ENCODE measurements around the gene SDK1.
"Not testable (repeated sequence)": the region's sequence is repeated elsewhere in the genome, so short reads cannot be mapped to it uniquely, and the experiment has no call there.

Gene SDK1

DNA sequence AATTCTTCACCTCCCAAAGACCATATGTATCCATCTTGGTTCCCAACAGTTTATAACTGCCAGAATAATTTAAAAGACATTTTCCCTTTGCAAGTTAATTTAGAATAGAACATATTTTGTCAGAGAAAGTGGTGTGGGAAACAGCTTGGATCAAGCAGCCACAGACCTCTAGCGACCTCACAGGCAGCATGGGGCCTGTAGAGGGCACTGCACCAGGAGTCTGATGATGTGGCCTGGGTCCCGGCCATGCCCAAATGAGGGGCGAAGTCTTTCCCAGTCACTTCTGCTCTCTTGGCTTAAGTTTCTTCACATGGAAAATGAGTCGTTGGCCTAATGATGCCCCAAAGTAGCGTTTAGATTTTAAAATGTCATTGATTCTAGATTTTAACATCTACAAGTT, 243.2 kb downstream of the SDK1 start:
- no peak for DNase-seq

DNA sequence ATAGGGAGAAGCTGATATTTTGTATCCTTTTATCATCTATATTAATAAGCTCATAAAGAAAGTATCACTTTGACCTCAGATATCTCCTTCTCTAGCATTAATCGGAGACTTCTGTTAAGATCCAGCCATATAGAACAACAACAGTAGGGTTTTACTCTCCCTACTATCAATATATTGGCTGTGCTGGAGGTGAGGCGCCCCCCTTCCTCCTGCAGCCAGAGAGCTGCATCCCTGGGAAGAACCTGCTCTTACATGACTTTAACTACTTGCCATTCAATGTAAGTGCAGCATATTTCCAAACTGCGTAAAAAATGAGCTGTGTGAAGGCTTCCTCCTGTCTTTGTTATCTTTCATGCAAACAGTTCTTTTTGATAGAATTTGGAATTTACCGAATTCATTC, 247.8 kb downstream of the SDK1 start:
- DNase-seq = no peak

DNA sequence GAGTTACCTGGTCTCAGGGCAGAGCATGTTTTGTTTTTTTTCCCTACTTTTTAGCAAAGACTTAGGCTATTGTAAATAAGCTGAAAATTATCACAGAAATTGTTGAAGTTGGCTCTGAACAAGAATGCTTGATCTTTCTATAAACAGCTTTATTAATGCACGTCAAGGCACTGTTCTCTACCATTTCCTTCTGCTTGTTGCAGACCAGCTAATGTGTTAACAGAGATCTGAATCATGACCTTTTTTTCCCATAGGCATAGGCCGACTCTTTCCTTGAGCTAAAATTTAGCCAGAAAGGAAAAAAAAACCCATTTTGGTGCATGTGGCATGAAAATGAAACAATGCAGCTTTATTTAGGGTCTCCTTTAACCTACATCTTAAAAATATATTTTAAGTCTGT, 248.5 kb downstream of the SDK1 start:
- DNase-seq = no peak

DNA sequence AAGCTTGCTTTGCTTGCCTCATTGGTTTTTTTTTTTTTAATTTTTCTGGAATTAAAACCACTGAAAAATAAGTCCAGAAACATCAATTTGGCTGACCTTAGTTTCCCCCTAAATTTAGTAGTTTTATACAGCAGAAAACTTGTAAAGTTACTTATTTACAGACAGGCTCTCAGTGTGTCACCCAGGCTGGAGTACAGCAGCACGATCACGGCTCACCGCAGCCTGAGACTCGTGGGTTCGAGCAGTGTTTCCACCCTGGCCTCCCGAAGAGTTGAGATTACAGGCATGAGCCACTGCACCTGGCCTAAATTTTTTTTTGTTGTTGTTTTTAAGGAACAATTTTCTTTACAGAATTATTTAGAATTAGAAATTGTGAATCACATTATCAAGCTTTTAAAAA, 250.5 kb downstream of the SDK1 start:
- DNase-seq = no peak

DNA sequence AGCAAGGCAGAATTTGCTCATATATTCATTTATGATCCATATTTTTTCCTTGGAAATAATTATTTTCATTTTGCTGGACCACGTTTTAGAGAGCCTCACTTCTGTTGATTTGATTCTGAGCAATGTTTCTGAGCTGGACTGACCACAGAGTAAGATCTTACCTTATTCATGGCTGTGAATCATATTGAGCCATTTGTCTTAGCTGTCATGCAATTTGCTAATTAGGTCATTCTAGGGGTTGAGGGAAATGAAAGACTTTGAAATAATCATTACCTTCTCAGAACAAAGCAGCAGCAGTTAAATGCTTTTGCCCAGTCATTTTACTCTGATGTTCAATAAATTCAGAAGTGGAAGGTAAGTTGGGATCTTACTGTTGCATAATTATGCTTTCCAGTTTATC, 251.4 kb downstream of the SDK1 start:
- DNase-seq = no peak

DNA sequence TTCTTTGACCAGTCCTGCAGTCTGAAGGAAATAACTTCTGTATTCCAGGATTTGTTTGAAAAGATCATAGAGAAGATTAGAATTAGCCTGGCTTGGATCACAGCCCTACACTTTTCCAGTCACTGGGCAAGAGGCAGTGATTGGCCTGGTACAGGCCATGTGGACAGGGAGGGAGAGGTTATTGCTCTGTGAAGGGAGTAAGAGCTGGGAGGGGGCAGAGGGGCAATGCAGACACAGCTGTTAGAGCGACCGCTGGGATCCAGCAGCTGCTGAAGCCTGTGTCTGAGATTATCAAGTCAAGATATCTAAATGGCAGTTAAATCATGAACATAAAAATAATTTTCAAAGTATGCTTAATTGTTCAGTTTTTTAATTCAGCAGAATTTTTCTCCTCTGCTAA, 257.3 kb downstream of the SDK1 start:
- DNase-seq = no peak

DNA sequence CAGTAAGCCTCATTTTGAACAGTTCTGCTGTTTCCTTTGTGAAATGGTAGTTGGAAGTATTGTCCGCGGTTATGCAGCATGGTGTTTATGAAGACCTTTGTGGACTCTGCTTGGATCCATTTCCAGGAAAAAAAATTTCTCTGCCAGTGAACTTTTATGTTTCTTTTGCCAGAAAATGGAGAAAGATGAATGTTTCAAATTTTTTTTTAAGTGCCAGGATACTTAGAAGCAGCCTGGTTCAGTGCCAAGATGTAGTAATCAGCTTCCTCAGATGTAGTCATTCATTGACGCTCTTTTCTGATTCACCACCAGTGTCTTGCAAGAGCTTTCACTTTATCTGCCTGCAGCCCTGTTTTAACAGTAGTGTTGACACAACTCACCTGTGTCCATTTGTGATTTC, 258.2 kb downstream of the SDK1 start:
- DNase-seq = no peak

DNA sequence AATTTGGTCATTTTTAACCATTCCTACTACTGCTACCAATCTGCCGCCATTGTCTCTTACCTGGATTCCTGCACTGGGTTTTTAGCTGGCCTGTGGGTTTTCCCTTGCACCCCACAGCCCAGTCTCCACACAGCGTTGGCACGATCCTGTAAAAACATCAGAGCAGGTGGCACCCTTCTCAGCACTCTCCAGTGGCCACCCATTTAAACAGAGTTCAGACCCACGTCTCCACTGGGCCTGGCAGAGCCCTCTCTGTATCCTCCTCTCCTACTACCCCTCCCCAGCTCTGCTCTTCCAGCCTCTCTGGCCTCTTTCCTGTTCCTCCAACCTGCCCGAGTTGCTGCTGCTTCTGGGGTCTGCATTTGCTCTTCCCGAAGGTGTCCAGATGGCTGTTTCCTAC, 259.4 kb downstream of the SDK1 start:
- DNase-seq = no peak

DNA sequence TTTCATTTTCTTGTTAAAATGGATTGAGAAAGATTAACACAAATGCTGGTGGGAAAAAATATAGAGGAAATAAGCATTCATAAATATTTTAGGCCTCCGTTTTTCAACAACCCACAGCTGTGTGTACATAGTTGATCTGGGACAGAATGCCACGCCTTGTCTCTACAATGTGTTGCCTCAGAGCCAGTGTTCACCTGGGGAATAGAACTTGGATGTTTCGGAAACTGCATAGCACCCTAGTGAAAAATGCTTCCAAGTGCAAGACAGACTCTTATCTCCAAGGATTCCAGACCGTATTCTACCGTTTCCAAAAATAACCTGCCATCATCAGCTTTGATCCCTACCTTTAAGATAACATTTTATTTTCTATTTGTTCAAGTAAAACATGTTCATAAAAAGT, 260.9 kb downstream of the SDK1 start:
- DNase-seq = no peak

DNA sequence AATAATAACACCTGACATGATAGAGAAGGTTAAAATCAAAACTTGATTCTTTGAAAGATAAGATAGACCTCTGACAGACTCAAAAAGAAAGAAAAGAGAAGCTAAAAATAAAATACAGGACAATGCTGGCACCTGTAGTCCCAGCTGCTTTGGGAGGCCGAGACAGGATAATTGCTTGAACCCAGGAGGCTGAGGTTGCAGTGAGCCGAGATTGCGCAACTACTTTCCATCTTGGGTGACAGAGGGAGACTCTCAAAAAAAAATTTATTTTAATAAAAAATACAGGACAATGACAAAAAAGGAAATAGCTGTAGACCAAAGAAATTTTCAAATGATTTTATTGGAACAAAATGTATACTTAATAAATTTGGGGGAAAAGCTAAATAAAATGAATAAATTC, 263.2 kb downstream of the SDK1 start:
- DNase-seq = no peak

DNA sequence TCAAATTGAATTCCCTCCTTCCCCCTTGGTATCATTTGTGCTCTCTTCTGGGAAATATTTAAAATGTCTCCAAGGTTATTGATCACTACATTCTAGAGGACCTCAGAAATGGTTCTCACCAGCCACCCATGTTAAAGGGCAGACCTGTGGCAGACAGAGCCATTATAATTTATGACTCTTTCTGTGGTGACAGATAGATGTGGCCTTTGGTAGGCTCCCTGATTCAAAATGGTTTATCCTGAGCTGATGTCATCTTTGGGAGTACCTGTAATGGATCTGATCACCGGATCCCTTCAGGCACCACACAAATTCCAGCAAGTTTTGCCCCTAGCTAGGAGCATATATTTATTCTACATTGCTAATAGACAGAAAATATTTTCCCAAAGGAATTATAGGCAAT, 267.5 kb downstream of the SDK1 start:
- no peak for DNase-seq

DNA sequence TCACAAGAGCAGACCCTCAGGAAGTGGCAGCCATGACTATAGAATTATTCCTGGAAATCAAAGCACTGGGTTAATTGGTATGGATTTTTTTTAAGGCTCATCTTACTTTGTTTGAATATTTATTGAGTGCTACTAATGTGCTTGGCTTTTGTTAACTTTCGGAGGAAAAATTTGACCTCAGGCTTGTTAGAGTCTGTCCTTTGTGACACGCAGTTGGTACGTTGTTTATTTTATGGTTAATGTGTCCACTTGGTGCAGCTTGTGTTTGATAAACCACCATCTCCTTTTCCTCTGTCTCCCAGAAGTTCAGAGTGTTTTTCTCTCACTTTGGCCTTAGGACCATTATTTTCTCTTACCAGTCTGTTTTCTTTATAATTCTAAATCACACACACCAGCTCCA, 268.6 kb downstream of the SDK1 start:
- no peak for DNase-seq

DNA sequence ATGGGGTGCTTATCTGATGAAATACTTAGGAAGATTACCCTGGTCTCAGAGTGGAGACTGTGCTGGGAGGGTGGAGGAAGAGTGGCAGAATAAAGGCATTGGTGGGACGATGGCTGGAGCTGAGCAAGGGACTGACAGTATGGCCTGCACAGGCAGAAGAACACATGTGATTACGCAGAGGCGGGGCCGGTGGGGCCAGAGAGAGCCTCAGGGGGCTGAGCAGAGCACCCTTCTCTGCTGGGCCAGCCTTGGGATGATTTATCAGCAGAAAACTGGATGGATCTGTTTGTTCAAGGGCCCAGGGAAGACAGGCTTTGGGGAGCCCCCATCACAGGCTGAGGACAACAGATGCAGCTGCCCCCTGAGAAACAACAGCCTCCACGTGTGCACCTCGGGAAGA, 272.1 kb downstream of the SDK1 start:
- no peak for DNase-seq

DNA sequence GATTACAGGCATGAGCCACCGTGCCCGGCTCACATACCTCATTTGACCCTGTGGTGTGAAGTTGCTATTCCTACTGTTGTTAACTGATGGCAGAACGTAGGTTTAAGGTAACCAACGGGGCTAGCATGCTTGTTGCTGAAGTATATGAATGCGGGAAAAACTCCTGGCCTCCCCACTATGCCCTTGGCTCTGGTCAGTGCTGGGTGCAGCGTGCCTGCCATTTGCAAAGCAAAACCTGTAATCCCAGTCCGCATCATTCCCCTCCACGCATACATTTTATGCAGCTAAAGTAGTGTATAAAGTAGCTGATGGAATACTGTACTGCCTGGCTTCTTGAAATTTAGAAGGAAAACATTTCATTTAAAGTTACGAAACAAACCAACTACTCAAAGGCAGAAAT, 273.3 kb downstream of the SDK1 start:
- no peak for DNase-seq

DNA sequence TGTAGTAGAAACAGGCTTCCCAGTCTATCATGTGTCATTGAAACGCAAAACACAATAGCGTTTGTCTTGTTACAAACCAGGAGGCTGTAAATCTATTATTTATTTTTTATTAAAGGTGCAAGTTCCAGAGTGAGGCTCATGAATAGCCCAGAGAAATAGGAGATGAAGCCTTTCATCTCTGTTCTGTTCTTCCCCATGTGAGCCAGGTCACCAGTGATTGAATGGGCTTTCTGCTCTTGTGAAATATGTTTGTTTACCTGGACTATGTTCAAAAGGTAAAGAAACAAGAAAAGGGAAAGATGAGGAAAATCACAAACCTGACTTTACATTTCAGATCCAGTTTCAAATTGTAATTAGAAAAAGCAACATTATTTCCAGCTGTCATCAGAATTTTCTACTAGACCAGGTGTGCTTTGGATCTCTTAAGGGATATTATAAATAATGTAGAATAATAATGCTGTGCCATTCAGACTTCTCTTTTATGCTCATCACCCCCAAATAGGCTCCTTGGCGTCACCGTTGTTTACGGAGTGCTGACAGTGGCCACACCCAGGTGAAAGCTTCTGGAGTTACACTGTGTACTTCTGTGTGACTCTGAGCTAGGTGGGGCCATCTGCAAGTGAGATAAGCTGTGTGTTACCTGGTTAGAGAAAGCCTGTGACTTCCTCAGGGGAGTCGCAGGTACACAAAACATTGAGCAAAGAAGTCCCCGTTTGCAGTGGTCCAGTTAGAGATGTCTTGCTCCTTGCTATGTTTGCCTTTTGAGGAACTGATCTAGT, 274.9 kb downstream of the SDK1 start:
- no peak for DNase-seq

DNA sequence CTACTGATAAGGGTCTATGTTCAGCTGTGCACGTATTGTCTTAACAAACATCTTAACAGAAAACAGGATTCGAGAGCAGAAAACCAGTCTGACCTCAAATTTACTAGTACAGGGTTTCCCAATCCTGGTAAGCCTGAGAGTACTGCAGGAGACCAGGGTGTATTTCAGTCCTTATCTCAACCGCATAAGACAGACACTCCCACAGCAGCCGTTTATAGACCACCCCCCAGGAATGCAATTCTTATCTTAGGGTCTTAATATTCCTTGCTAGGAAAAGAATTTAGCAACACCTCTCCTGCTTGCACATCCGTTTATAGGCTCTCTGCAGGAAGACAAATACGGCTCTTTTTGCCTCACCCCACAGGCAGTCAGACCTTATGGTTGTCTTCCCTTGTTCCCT, 277.3 kb downstream of the SDK1 start:
- DNase-seq = no peak

DNA sequence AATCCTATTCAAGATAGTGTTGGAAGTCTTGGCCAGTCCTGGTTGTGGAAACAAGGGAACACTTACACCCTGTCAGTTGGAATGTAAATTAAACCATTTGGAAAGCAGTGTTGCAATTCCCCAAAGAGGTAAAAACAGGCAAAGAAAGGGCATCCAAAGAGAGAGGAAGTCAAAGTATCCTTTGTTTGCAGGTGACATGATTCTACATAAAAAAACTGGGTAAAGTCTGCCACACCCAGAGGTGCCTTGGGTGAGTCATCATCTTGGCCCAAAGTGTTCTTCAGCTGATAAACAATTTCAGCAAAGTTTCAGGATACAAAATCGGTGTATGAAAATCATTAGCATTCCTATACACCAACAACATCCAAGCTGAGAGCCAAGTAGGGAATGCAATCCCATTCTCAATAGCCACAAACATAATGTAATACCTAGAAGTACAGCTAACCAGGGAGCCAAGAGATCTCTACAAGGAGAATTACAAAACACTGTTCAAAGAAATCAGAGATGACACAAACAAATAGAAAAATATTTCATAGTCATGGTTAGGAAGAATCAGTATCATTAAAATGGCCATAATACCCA, 278.7 kb downstream of the SDK1 start:
- DNase-seq = no peak

DNA sequence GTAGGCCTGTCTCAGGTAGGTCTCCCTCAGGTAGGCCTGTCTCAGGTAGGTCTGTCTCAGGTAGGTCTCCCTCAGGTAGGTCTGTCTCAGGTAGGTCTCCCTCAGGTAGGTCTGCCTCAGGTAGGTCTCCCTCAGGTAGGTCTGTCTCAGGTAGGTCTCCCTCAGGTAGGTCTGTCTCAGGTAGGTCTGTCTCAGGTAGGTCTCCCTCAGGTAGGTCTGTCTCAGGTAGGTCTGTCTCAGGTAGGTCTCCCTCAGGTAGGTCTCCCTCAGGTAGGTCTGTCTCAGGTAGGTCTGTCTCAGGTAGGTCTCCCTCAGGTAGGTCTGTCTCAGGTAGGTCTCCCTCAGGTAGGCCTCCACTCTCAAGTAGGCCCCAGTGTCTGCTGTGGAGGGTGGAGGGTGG, 281.1 kb downstream of the SDK1 start:
- DNase-seq = not testable (repeated sequence)

DNA sequence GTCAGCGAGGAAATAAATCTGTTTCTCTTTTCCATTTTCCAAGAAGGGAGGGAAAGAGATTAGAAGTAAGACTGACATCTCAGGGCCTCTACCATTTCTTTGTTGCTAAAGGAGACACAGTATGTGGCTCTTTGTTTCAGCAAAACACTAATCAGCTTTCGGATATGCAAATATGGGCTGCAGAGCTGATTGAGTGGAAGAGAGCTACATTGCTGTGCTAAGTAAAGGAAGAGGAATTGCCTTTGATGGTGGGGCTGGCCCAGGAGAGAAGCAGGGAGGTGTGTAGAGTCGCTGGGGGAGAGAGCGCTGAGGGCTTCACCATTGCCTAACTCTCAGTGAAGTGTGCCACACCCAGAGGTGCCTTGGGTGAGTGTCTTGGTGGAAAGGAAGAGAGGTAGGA, 284.8 kb downstream of the SDK1 start:
- DNase-seq = no peak

DNA sequence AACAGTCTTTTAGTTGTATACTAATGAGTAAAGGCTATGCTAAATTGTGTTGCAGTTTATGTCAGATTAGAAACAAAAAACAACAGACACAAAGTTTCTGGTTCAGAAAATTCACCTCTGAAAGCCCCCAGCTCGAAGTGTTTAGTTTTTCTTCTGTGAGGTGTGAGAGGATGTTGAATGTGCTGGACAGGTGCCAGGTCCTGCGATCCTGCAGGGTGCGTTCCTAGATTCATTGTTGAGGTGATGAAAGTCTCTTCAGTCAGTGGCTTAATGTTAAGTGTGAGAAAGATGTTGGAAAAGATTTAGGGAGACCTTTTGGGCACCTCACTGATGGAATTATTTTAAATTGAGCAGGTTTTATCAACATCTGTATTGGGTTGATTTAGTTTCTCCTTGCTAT, 287.3 kb downstream of the SDK1 start:
- no peak for DNase-seq

DNA sequence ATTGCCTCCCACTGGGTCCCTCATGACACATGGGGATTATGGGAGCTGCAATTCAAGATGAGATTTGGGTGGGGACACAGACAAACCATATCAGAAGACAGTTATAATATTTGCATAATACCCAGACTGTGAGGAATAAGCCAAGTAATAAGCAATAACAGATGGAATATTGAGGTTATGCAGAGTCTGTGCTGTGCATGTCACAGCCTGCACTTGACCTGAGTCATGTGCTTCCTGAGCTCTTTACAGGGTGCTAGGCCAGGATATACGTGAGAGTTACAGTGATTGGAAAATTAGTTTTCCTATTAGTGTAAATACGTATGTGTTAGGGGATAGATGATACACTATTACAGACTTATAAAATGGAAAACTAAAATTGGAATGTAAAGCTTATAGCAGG, 288.7 kb downstream of the SDK1 start:
- no peak for DNase-seq

DNA sequence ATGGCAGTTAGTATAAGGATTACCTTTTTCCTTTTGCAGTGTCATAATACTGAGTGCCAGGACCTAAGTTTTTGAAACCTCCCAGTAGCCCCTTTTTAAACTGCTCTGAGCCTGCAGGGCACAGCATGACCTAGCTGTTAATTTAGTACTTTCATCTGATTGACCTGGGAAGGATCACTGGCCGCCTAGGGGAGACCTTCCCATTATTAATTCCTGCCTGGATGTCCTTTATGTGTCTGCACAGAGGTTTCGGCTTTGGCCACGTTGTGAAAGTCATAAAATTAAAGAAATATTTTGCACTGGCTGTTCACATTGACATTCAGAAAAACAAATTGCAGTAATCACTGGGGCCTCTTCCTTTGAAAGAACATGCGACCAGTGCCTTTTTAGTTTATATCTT, 290.2 kb downstream of the SDK1 start:
- DNase-seq = no peak

DNA sequence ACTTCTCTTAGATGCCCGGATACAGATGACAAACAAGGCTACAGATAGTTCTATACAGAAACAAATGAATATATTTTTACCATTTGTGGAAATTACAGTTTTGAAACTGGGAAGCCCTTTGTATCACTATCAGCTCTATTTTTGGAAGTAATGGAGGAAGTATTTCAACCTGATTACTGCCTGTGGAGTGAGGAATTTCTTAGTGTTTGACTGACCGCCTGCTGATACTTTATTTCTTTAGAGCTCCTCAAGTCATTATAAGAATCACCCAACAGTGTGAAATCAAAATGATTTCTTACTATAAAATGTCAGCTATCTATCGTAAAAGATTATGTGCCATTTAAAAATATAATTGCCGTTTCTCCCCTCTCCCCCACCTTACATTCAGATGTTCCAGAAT, 290.9 kb downstream of the SDK1 start:
- no peak for DNase-seq

DNA sequence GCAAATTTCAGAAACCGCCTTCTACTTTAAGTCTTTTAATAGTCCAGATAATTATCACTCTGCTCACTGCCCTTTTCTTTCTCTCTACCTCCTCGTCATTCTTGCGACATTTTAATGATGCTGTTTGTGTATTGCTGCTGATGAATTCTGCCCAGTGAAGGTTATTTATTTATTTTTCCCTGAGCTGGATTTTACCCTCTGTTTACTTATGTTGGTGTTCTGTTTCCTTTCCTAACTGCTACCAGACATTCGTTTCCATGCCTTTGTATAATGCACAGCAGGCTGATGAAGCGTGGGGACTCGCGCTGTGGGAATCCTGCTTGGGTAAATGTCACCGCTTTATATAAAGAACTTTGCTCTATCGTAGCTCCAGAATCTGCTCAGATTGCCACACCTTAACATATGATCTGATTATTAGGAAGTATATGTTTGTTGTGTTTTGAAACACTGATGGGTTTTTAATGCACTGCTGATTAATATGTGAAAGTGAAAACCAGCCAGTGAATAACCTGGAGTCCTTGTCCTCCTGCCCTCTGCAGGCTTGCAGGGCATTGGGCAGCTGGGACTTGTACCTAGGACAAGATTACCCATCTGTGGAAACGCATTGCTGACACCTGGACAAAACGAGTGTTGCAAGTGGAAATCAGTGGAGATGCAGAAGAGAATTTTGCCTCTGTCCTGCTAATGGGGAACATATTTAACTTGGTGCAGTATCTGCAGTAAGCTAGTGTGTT, 291.5 kb downstream of the SDK1 start:
- no peak for DNase-seq

DNA sequence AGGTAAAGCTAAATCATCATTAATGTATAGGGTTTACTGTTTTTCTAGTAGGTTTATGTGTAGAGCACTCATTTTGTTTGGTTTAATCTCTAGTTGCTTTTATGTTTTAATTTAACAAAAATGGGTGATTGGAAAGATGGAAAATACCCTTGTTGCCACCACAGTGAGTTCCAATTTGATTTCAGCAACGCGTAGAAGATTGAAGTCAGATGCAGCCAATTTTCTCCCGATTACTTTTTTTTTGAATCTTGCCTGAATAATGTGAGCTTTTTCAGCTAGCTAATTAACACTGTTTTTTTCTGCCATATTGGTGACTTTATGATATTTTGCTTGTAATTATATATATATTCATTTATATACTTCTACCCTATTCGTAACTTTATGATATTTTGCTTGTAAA, 293.8 kb downstream of the SDK1 start:
- no peak for DNase-seq
